B cell (primary cell): ENCODE data around the gene CPT1A.

ENCODE experiments used
- CTCF ChIP-seq: fragments of 200-600 bp; IDR thresholded peaks from one replicate; pipeline ENCODE4 v1.8.0; 2022; ENCODE audit warnings: antibody characterized with exemption, mild to moderate bottlenecking
- EZH2 ChIP-seq: IDR thresholded peaks from 2 replicates; pipeline ENCODE4 v1.6.1; 2012; ENCODE audit warnings: borderline replicate concordance, low read depth, mild to moderate bottlenecking, moderate library complexity, low read length; ENCODE audit not compliant: insufficient read depth, poor library complexity, severe bottlenecking

GRCh38 chr11:68821670-68822069 is 20.0 kb downstream of the CPT1A start:
- TF ChIP-seq CTCF (no peak), EZH2 (no peak)
